Sciatic nerve (tissue), 2 donors: ENCODE measurements around the gene RELL1. TPM values are rescaled to one million over a fixed set of nuclear protein-coding genes. Genes with fewer than 3 reads are reported as not detected.

Source experiments
- ATAC-seq: fragments of 200-7000 bp; cut with Tn5 transposase; one replicate; pipeline ENCODE4 v1.9.1; 2020; ENCODE audit warnings: mild to moderate bottlenecking, moderate library complexity
- DNase-seq: peaks from one replicate; pipeline ENCODE4 v3.0.0-alpha.2; 2020; ENCODE audit warnings: low spot score
- intact Hi-C: fragments of 100-400 bp; cut with DNase I; formaldehyde crosslinking; loops from one replicate; pipeline ENCODE4 v1.14.2; 2022
- total RNA-seq: library from RNA; stranded (reverse); fragmentation: NEBNext Ultra II Directional; extraction: Animal tissue kit (Norgen Biotek cat#: 25700); gene quantifications from one replicate; pipeline ENCODE4 v1.2.1, GENCODE V29; 2021
- donor health status: DM: no; HTN: no; CAD: no.
- donor health status: DM: no; HTN: no; CAD: no.

Gene RELL1
- total RNA-seq, 1 donor from 2014 or later = 80.6 TPM

- intact Hi-C loops = no loop called here
- ATAC-seq (no peak), DNase-seq (no peak)
These were observed 11.4 kb upstream of the RELL1 start for GRCh38 chr4:37697566-37697965.

- intact Hi-C loops = no loop called here
- no peak for ATAC-seq
These were observed 7.4 kb upstream of the RELL1 start for GRCh38 chr4:37693450-37694190.

DNA sequence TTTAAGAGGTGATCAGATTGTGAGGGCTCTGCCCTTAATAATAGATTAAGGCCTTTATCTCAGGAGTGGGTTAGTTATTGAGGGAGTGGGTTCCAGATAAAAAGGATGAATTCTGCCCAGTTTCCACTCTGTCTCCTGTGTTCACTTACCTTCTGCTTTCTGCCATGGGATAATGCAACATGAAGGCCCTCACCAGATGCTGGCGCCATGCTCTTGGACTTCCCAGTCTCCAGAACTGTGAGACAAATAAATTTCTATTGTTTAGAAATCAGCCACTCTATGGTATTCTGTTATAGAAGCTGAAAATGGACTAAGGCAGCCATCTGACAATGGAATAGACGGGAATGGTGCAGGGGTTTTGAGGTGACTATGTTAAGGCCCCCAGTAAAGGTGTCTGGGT lies 6.9 kb upstream of the RELL1 start:
- intact Hi-C loops = no loop called here
- DNase-seq (no peak), ATAC-seq (no peak)

More at GRCh38 chr4:37693450-37694190, 7.4 kb upstream of the RELL1 start:
- no peak for DNase-seq

GRCh38 chr4:37690976-37691375 lies 4.8 kb upstream of the RELL1 start:
- ATAC-seq = no peak
- intact Hi-C loops = no loop called here

DNA sequence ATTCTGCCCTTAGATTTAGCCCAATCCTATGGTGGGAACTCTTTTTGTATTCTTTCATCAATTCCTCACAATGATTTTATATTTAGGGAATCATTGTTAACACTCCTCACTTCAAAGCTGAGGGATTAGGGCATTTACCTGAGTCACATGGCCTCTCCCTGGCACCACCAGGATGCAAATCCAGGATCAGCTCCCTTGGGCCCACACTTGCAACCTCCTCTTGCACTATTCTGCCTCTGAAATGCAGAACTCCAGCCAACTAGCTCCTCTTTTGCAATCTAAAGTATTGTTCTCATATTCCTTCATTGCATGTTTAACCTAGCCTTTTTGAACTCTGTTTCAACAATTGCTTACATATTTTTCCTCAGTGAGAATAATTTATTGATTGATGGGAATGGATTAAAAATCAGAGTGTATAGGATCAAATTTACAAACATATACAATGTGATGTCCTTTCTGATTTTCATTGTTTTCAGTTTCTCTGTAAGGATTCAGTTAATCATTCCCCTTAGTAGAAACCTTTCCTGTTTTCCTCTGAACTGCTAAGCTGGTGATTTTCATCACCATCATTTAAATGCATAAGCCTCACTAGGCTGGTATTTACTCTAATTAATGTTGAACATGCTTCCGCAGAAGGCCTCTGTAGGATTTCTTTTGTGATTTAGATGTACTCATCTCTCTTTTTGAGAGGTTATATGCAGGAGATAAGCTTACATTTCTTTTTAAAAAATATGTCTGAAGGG lies 3.3 kb upstream of the RELL1 start:
- no peak for ATAC-seq
- intact Hi-C loops = loop anchor here (10.0 kb wide), 1 partner anchor 55 kb away; no protein-coding TSS in a partner anchor
- DNase-seq = no peak

More at GRCh38 chr4:37690976-37691375, 4.8 kb upstream of the RELL1 start:
- DNase-seq = no peak

DNA sequence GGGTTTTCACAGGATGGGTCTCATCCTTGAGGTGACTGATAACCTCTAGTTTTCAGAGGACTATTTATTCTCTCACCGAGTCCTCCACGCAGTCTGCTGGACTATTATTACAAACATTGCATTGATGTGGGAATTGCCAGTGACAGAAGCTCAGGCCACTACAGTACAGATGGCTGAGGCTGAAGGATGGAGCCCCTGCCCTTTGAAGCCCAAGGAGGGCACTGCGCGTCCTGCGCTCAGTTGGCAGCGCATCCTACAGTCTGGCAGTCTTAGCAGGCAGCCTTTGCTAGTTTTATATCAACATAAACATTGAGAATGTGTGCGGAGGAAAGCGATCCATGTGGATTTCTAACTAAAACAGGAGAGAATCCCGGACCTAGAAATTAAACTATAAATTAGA lies 1.5 kb upstream of the RELL1 start:
- DNase-seq (no peak), ATAC-seq (no peak)
- intact Hi-C loops = loop anchor here (10.0 kb wide), 1 partner anchor 53 kb away; no protein-coding TSS in a partner anchor

GRCh38 chr4:37687194-37687562 lies 1.0 kb upstream of the RELL1 start:
- ATAC-seq (no peak), DNase-seq (no peak)
- intact Hi-C loops = loop anchor here (10.0 kb wide), 1 partner anchor 52 kb away; no protein-coding TSS in a partner anchor

DNA sequence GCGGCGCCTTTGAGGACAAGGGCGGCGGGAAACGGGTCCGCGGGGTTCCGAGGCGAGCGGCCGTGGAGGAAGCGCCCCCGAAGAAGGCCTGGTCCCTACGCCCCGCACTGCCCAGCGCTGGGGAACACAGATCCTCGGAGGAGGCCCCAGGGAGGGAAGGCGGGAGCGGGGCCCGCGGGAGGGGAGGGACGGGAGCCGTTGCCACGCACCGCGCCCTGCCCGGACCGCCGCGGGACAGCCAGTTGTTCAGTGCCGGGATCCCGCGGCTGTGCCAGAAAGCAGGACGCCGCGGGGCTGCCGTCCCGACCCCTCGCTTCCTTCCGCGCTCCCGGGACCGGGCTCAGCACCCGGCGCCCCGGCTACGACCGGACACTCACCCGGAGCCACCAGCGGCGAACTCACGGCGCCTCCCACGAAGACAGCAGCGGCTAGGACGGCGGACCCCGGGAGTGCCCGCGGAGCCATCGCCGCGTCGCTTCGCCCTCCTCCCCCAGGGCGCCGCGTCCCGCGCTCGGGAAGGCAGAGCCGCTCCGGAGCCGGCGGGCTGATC lies 278 bp downstream of the RELL1 start:
- DNase-seq = peak; percentile 77
- intact Hi-C loops = loop anchor here (10.0 kb wide), 1 partner anchor 51 kb away; no protein-coding TSS in a partner anchor
- ATAC-seq = peak; percentile 18

- peak; percentile 10 for ATAC-seq
- intact Hi-C loops = loop anchor here (10.0 kb wide), 1 partner anchor 50 kb away; no protein-coding TSS in a partner anchor
- DNase-seq = no peak
These were observed 884 bp downstream of the RELL1 start for GRCh38 chr4:37685161-37685822.

DNA sequence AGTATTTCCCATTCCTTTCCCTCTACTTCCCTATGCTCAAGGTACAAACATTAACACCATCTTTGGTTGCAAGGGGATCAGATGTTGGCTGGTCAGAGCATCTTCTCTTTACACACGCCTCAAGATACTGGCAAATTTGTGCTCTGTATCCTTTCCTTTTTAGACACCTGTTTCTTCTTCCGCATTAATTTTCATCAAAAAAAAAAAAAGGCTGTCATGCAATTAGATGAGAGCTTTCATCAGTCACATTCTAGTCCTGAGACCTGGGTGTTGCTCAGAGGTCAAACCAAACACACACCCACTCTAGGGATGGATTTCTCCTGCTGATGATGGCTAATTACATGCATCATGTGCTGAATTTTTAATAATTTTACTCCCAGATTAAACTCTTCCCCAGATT lies 2.0 kb downstream of the RELL1 start:
- ATAC-seq (no peak), DNase-seq (no peak)
- intact Hi-C loops = loop anchor here (10.0 kb wide), 1 partner anchor 49 kb away; no protein-coding TSS in a partner anchor

DNA sequence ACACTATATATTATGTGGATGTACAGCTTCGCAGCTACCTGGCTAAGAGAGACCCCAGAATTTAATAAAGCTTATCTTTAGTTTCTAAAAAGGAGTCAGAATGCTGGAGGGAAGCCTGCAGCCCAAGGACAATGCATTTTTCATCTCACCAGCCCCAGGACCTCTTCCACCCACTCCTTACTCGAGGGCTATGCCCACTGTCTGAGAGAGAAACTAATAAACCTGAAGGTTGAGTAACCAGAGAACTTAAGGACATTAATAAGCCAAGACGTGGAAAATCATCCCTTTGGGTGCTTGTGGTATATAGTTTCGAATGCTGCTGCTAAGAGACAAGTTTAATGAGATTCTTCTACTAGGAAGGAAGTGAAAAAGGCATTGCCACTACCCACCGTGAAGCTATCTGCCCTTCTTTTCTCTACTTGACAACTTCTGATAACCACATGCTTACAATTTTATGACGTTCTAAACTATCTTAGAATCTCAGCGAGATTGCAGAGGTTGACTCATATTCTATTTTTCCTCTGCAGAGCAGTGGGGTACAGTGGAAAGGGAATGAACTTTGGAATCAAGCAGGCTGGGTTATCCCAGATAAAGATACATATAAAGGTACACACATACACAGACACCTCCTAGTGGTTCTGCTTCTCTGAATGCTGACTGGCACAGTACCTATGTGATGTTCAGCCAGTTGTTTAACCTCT lies 3.3 kb downstream of the RELL1 start:
- intact Hi-C loops = loop anchor here (10.0 kb wide), 1 partner anchor 48 kb away; no protein-coding TSS in a partner anchor
- no peak for DNase-seq
- no peak for ATAC-seq

GRCh38 chr4:37680089-37680488 lies 6.1 kb downstream of the RELL1 start:
- intact Hi-C loops = loop anchor here (10.0 kb wide), 1 partner anchor 45 kb away; no protein-coding TSS in a partner anchor

DNA sequence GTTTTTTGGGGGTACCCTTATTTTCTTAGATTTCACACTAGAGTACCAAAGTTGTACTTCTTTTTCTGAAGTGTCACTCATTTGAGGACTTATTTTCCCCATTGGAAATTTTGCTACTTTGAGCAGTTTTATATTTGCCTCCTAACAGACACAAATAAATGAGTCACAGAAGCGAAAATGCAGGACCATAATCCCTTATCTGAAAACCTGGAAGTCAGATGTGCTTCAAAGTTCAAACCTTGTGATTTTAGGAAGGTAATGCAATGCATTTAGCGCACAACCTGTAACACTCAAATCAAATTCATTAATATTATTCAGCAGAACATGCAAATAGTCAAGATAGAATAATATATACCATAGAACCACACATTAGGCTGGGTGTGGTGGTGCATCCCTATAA lies 6.9 kb downstream of the RELL1 start:
- no peak for DNase-seq
- ATAC-seq = no peak
- intact Hi-C loops = no loop called here

More at GRCh38 chr4:37680089-37680488, 6.1 kb downstream of the RELL1 start:
- ATAC-seq (no peak), DNase-seq (no peak)

- DNase-seq = no peak
- intact Hi-C loops = no loop called here
- ATAC-seq = no peak
These were observed 7.6 kb downstream of the RELL1 start for GRCh38 chr4:37678624-37679023.

DNA sequence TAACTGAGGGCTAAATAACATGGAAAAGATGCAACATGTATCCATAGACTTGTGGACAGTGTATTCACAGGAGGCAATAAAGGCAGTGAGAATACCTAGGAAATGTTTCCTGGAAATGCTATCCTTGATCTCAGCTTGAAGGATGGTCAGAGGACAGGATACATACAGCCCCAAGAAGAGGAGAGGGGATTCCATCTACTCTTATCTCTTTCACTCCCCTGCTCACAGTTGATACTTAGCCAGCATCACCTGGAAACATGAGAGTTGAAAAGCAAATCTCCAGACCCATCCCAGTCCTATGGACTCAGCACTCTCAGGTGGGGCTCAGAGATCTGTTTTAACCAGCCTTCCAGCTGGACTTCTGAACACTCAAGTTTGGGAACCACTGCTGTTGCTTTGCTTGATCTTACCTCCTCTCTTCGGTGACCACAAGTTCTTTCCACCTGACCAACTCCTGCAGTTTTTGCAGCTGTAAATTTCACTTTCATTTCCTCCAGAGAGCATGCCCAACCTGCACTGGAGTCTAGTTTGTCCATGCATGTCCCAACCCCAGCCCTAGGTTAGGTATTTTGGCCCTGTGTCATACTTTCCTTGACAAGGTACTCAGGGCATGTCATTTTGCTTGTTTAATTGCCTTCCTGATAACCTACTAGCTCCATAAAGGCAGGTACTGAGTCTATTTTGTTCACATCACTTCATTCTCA lies 10.4 kb downstream of the RELL1 start:
- intact Hi-C loops = no loop called here
- no peak for ATAC-seq
- no peak for DNase-seq

DNA sequence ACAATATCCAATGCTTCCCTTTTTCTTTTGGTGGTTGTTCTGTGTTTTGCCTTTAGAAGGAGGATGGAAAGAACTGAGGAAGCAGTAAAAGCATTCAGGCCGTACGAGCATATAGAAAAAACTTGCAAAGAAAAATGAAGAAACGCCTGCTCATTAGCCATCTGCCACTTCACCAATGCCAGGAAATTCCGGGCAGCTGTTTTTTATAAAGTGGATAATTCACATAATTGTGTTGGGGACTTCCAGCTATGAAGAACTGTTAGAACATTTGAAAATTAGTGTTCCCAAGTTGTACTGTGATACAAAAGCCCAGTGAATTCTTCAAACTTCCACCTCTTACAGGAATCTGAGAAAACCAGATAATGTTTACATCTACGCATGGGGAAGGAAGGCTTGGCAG lies 11.7 kb downstream of the RELL1 start:
- no peak for ATAC-seq
- no peak for DNase-seq
- intact Hi-C loops = no loop called here

DNA sequence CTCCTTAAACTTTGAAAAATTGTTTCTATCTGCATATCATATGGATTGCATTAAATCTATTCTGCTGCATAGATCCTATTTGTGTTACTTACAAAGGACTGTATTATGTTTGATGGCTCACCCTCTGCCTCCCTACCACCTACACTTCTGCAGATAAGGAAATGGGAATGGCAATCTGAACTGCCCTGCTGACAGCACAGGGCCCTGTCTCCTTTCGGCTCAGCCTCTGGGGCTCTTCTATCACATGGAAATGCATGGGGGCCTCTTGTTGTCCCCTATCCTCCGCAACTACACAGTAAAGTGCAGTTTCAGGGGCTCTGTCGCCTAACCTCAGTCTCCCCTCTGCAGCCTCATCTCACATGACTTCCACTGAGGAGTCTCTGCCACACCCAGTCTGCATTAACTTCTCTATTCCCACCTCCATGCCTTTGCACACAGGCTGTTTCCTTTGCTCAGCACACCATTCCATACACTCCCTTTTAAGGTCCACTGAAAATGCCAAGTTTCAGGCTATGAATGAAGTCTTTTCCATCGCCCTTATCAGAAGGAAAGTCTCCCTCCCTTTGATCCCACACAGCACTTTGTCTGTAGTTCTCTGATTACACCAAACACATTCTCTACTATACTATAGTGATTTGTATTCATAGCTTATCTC lies 12.5 kb downstream of the RELL1 start:
- no peak for ATAC-seq
- no peak for DNase-seq
- intact Hi-C loops = no loop called here

DNA sequence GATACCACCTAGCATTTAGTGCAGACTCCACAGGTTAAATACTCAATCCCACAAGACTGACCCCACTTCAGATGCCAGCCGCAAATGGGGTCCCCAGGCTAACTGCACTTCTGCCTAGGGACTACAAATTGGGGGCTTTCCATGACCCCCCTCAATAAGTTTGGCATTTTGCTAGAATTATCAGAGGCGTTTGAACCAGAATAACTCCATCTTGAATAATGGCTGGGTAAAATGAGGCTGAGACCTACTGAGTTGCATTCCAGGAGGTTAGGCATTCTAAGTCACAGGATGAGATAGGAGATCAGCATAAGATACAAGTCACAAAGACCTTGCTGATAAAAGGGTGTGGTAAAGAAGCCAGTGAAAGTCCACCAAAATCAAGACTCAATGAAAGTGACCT lies 15.1 kb downstream of the RELL1 start:
- intact Hi-C loops = no loop called here
- no peak for DNase-seq
- no peak for ATAC-seq
